Activated CD8-positive, alpha-beta memory T cell treated with anti-CD3 and anti-CD28 coated beads, Interleukin-2, amount 50 U/mL, for 1 hour (primary cell): ENCODE measurements around the gene IL1RAPL1.
"Not testable (repeated sequence)": the region's sequence is repeated elsewhere in the genome, so short reads cannot be mapped to it uniquely, and the experiment has no call there.

Source experiments
- DNase-seq: peaks from one replicate; pipeline ENCODE4 v3.0.0-alpha.2; 2020; ENCODE audit errors: extremely low read depth

Gene IL1RAPL1

DNA sequence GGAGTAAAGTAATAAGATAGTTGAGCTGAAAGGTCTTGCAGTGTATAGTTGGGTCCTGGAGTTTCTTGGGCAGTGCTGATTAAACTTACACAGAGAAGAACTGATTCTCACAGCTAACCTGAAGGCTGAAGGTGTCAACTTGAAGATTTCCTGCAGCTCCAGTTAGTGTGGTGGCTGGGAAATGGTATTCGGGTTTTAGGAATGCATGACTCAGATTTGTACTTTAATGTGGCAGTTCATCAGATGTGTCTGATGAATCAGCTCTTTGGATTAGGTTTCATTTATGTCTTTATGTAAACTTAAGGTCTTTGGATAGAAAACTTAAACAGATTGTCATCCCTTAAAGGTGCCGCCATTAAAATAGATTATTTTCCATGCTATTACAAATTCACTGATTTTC is 200.0 kb downstream of the IL1RAPL1 start:
- DNase-seq: no peak

DNA sequence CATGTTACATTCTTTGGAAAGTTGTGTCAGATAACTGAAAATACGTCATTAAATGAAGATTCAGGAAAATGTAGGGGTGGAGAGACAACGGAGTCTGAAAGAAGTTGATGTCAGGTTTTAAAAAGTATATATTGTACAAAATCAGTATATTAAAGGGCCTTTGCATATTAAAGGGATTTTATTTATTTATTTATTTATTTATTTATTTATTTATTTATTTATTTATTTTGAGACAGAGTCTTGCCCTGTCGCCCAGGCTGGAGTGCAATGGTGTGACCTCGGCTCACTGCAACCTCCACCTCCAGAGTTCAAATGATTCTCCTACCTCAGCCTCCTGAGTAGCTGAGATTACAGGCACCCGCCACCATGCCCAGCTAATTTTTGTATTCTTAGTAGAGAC is 213.4 kb downstream of the IL1RAPL1 start:
- DNase-seq: not testable (repeated sequence)

DNA sequence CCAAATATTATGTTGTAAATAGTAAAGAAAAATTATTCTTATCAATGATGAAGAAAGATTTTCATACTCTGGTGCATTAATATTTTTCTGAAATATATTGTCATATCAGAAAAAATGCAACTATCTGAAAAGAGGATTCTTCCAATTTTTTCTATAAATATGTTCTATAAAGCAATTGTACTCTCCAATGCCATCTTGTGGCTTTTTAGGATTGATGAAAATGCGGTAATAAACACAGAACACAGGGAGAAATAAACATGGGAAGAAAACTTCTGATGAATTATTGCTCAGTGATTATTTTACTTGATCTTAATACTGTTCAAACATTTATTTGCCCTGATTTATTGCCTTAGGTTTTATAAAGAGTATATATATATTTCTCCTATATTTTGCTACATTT is 215.4 kb downstream of the IL1RAPL1 start:
- DNase-seq: no peak

GRCh38 chrX:28835991-28836390 is 248.7 kb downstream of the IL1RAPL1 start:
- no peak for DNase-seq

GRCh38 chrX:28843817-28844216 is 256.6 kb downstream of the IL1RAPL1 start:
- no peak for DNase-seq

DNA sequence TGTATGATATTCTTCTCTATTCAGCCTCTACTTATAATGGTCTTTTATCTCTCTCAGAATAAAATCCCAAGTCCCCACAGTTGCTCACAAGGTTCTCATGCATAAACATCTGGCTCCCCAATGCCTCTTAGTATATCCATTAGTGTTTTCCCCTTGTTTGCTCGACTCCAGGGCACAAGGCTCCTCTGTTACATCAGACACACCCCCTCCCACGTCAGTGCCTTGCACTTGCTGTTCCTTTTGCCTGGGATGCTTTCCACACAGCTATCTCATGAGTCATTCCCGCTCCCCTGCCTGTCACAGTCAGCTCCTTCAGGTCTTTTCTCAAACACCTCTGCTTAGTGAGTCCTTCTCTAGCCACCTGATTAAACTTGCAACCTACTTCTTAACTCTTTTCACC is 260.2 kb downstream of the IL1RAPL1 start:
- no peak for DNase-seq

DNA sequence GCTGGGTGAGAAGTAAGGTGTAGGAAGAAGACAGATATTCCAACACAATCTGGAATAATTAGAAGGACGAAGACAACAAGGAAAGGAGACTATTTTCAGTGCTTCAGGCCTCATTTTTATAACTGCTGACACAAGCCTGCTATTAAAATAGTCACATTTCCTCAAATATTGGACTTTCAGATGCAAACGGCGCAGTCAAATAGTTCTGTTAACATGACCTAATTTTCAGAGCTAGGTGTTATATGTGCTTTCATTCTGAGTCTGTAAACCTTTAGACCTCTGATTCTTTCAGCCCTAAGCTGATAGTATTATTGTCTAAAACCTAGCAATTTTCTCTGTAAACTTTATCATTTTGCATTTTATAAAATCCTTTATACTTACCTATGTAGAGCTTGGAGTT is 261.5 kb downstream of the IL1RAPL1 start:
- no peak for DNase-seq

- no peak for DNase-seq
These were observed 263.7 kb downstream of the IL1RAPL1 start for GRCh38 chrX:28850955-28851354.

DNA sequence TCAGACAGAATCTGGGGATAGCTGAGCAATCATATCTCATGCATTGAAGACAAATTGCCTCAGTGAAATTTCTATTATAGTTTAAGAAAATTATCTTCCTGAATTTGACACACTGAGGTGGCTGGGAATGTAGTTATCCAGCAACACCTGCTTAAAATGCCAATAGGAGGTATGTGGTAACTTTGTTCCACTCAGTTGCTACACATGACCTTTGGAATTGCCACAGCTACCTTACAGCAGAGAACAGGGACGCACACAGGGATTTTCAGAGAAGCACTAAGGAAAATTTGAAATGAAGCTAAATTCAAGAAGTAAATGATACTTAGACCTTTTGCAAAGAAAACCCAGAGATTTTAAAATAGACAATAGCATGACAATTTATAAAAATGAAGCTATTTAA is 264.6 kb downstream of the IL1RAPL1 start:
- DNase-seq: no peak

GRCh38 chrX:28854637-28855036 is 267.4 kb downstream of the IL1RAPL1 start:
- DNase-seq: no peak

DNA sequence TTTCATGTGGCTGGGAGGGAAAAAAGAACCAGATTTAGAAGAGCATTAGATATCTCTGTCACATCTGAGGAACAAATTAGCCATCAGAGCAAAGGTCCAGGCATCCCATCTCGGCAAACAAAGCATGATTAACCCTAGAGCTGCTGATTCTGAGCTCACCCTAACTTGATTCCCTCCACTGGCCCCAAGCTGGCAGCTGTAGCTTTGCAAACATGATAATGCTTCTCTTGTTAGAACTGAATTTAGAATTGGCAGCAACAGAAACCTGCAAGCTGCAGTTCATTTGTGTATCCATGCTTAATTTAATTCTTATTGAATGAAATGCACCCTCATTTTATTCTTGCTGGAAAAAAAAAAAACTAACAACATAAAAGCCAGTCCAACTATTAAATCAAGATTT is 289.2 kb downstream of the IL1RAPL1 start:
- DNase-seq: no peak

DNA sequence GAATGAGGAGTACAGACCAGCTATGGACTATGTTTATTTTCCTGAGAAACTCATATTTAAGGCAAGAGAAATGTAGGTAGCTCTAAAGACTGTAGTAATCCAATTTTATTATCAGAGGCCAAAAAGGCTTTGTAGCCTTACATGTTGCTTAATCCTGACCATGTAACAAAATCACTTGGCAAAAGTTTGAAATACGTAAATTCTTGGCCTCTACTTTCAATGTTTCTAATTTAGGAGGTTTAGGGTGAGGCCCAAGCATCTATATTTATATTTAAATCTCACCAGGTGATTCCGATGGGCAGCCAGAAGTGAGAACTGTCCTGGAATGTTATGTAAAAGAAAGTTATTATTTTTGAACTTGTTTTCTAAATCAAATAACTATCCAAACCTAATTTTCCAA is 289.7 kb downstream of the IL1RAPL1 start:
- no peak for DNase-seq

- DNase-seq: no peak
These were observed 292.9 kb downstream of the IL1RAPL1 start for GRCh38 chrX:28880136-28880535.

DNA sequence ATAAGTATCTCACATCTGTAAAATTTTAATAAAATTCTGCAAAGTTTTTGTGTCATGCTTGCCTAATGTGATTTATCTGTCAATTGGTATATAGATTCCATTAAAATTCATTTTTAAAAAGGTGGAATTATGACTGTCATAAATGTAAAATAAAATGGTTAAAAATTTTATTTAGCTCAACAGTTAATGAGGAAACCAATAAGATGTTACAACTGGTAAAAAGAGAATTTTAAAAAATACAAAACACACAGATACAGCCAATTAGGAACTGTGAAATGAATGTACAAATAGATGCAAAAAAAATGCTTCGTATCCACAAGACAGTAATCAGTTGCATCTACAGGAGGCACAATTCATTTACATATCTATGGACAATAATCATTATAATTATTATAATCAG is 297.6 kb downstream of the IL1RAPL1 start:
- no peak for DNase-seq

- no peak for DNase-seq
These were observed 301.2 kb downstream of the IL1RAPL1 start for GRCh38 chrX:28888416-28888815.

- DNase-seq: no peak
These were observed 302.4 kb downstream of the IL1RAPL1 start for GRCh38 chrX:28889591-28890090.

- DNase-seq: no peak
These were observed 314.4 kb downstream of the IL1RAPL1 start for GRCh38 chrX:28901637-28902036.

DNA sequence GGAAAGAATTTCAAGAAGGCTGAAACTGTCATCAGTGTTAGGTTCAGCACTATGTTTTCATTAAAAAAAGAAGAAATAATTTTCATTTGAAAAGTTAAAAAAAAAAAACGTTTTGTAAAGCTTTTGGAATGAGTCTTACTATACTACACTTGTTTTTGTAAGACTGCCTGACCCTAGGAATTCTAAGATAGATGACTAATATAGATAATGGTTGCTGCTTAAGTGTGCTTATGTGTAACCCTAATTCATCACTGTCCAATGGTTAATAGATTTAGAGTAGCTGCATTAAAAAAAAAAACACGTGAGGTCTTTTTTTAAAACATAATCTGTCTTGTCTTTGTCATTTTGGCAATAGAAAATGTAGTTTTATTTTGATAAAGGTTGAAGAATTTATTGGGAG is 323.2 kb downstream of the IL1RAPL1 start:
- no peak for DNase-seq

- DNase-seq: no peak
These were observed 333.1 kb downstream of the IL1RAPL1 start for GRCh38 chrX:28920153-28920943.

DNA sequence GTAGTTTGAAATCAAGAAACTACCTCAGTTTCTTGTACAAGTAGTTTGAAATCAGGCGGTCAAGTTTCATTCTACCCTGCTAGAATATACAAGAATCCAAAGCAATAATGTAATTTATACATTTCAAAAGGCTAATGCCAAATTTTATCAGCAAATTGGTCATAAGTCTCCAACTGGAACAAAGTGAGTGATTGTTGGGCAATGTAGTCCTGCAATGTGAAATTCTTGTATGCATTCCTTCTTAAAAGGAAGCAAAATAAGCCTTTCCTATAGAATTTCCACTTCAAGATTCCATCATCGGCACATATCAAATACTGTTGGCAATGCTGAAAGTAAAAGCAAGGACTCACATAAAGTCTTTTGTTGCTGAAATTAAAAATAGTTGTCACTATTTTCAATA is 334.9 kb downstream of the IL1RAPL1 start:
- DNase-seq: no peak

- no peak for DNase-seq
These were observed 359.6 kb downstream of the IL1RAPL1 start for GRCh38 chrX:28946846-28947245.

GRCh38 chrX:28960063-28960462 is 372.8 kb downstream of the IL1RAPL1 start:
- DNase-seq: no peak

DNA sequence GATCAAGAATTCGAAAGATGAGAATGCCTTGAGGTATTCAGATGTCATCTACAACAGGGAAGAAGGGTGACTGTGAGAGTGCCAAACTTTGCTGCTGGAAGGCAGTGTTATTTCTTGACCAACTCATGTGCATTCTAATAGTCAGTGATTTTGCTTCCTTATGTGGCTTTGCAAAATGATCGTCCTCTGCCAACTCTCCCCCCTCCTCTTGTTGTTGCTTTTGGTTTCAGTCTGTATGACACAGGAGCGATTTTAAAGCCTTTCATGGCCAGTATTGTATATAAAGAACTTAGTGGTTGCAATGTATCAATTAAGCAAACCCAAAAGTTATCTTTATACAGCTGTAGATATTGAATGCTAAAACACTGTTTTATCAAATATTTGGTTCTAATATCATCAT is 379.1 kb downstream of the IL1RAPL1 start:
- DNase-seq: no peak

- DNase-seq: no peak
These were observed 381.9 kb downstream of the IL1RAPL1 start for GRCh38 chrX:28969126-28969525.
